ENCODE data around the gene GNA14. TPM values are rescaled to one million over a fixed set of nuclear protein-coding genes. Genes with fewer than 3 reads are reported as not detected.

GNA14 gene
- total RNA-seq, 1 experiment from 2014 or later, result 0.37 TPM

DNA sequence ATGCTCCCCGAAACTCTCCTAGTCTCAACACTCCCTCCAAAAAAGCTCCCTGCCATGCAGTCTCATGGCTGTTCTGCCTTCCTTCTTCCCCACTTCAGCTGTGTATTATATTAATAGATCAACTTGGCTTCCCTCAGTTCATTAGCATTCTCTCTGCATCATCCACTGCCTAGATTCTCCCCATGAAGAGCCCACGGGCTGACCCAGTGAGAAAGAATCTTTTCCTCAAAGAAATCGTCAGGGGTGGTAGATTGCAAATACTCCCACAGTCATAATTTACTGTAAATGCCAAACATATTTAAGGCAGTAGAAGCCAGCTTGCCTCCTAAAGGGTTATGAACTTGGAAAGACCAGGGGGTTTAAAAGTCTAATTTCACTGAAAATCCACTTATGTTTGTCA lies 33.5 kb downstream of the GNA14 start:
- Histone ChIP-seq H4K8ac (replicated peaks; ENCODE audit: insufficient read length, low read depth, low read length) (no peak overlapping the region), H3K18ac (ENCODE audit: insufficient read length, low read depth, low read length) (no peak overlapping the region), H3K4me1 (ENCODE audit: insufficient read depth, low read length) (no peaks in the 10 kb centered on the region; the same call in 1 of the 2 replicates), H2AFZ (ENCODE audit: low read length) (no peak overlapping the region), H3K23ac (ENCODE audit: insufficient read length, low read depth, low read length) (no peak overlapping the region), H3K79me1 (ENCODE audit: insufficient read depth, low read depth, low read length, poor library complexity, severe bottlenecking) (no peaks in the 10 kb centered on the region), H3K9ac (ENCODE audit: extremely low read depth, insufficient read length, low read length) (no peak overlapping the region), H3K27ac (ENCODE audit: insufficient read length, low read depth, low read length) (no peak overlapping the region), H2BK120ac (ENCODE audit: low read depth, low read length, poor library complexity, severe bottlenecking) (no peak overlapping the region), H3K23me2 (ENCODE audit: insufficient read length, low read depth, low read length, poor library complexity, severe bottlenecking) (no peaks in the 10 kb centered on the region), H4K20me1 (ENCODE audit: control insufficient read depth, insufficient read depth, insufficient read length) (no peaks in the 10 kb centered on the region), H4K5ac (ENCODE audit: insufficient read length, low read depth, low read length) (no peak overlapping the region), H3K27me3 (ENCODE audit: insufficient read depth, low read length) (no peaks in the 10 kb centered on the region), H2BK5ac (ENCODE audit: insufficient read length, low read length) (no peak overlapping the region), H4K91ac (ENCODE audit: insufficient read length, low read depth, low read length) (no peak overlapping the region), H2AK5ac (ENCODE audit: insufficient read length, low read length) (no peak overlapping the region), H3T11ph (ENCODE audit: low read length) (no peak overlapping the region), H3K9me3 (ENCODE audit: control insufficient read depth, low read depth, low read length) (no peaks in the 10 kb centered on the region), H2BK20ac (ENCODE audit: low read depth, low read length, poor library complexity, severe bottlenecking) (no peak overlapping the region), H3K14ac (ENCODE audit: insufficient read depth, low read length) (no peak overlapping the region), H3K4me2 (ENCODE audit: insufficient read depth, insufficient read length, low read length) (no peak overlapping the region), H2BK15ac (ENCODE audit: low read depth, low read length) (no peak overlapping the region), H2BK12ac (ENCODE audit: insufficient read length, low read depth, low read length) (no peak overlapping the region), H3K56ac (ENCODE audit: insufficient read length, low read depth, low read length) (no peak overlapping the region), H3K4ac (ENCODE audit: low read depth, low read length) (no peak overlapping the region), H3K79me2 (ENCODE audit: insufficient read depth, low read length) (peaks cover 5% of the 10 kb centered on the region; the same call in 1 of the 2 replicates)
- Mint-ChIP-seq H3K9me3 (peaks cover 0 to 5% of the 10 kb centered on the region in 2 experiments; a peak in 2 of 5 replicates), H3K27me3 (ENCODE audit: low read depth) (peaks cover 2% of the 10 kb centered on the region; the same call in 1 of the 2 replicates), H3K36me3 (ENCODE audit: insufficient read depth in 1 of 3, low read depth in 3 of 3) (no peaks in the 10 kb centered on the region; a peak in 2 of 7 replicates), H3K4me3 (no peak overlapping the region), H3K4me1 (peaks cover 6 to 17% of the 10 kb centered on the region in 2 experiments), H3K27ac (no peak overlapping the region)
- no CpG with 5 or more reads among the region's 3 CpGs for WGBS (ENCODE audit: extremely low coverage, insufficient read length, low lambda C conversion rate)
- DNase-seq, result no peak
- TF ChIP-seq, protein P1, sequence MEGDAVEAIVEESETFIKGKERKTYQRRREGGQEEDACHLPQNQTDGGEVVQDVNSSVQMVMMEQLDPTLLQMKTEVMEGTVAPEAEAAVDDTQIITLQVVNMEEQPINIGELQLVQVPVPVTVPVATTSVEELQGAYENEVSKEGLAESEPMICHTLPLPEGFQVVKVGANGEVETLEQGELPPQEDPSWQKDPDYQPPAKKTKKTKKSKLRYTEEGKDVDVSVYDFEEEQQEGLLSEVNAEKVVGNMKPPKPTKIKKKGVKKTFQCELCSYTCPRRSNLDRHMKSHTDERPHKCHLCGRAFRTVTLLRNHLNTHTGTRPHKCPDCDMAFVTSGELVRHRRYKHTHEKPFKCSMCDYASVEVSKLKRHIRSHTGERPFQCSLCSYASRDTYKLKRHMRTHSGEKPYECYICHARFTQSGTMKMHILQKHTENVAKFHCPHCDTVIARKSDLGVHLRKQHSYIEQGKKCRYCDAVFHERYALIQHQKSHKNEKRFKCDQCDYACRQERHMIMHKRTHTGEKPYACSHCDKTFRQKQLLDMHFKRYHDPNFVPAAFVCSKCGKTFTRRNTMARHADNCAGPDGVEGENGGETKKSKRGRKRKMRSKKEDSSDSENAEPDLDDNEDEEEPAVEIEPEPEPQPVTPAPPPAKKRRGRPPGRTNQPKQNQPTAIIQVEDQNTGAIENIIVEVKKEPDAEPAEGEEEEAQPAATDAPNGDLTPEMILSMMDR (conservative IDR thresholded peaks at IDR 0.05), result no peak
